Measurements from ENCODE around the gene ADGRL1.
"Not testable (repeated sequence)": the region's sequence is repeated elsewhere in the genome, so short reads cannot be mapped to it uniquely, and the experiment has no call there.

ADGRL1 gene

GRCh38 chr19:14205452-14206287, at the start of gene ADGRL1:
TSS of gene ADGRL1 (minus strand) at chr19:14206169. CDS start at chr19:14183602, 22,567 bp downstream.
- DNase-seq: peak in 1 of 2 experiments; percentile 38

GRCh38 chr19:14255316-14255715, 49.3 kb upstream of the ADGRL1 start:
- not testable (repeated sequence) for DNase-seq

DNA sequence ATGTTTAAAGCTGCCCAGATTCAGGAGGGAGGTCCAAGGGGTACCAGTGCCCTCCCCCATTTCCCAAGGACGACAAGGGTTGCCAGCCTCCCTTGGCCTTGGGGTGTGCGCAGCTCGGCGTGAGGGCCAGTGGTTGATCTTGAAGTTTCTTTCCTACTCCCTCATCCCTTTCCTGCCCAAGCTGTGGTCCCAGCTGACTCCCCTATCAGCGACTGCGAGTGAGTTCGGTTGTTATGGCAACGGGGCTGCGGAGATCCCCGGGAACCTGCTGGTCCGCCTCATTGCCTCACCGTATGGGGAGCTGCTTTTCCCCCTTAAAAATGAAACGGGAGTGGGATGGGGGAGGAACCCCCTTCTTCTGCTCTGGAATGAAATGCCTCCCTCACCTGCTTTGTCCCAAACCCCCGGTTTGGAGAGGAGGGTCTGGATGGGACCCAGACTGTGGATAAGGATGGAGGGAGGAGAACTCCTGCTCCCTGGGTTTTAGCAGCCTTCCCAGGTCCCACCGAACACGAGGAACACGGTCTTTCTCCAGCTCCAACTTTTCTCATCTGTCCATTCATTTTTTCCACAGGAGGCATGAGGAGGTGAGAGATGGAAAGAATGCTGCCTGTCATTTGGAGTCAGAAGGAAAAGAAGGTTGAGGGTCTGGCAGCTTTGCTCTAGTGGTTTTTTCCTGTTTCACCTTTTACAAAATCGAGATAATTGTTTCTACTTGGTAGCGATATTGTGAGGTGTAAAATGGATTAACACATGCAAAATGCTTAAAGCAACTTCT, 48.0 kb upstream of the ADGRL1 start:
- peak in 1 of 2 experiments; percentile 14 for DNase-seq

DNA sequence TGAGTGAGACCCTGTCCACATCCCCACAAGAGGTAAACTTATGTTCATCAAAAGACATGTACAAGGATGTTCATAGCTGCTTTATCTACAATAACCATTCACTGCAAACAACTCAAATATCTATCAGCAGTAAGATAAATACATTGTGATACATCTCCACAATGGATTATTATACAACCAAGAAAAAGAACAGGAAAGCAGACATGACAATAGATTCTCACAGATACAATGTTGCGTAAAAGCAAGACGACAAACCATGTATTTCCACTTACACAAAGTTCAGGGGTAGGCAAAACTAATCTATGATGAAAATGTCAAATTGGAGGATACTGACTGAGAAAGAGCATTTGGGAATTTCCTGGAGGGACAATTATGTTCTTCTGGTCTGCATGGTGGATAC, 46.2 kb upstream of the ADGRL1 start:
- DNase-seq: not testable (repeated sequence)

GRCh38 chr19:14250870-14251269, 44.9 kb upstream of the ADGRL1 start:
- no peak for DNase-seq

GRCh38 chr19:14250315-14250714, 44.3 kb upstream of the ADGRL1 start:
- DNase-seq: not testable (repeated sequence)

GRCh38 chr19:14249891-14250290, 43.9 kb upstream of the ADGRL1 start:
- not testable (repeated sequence) for DNase-seq

- peak; percentile 12 to 51 for DNase-seq
Observed at GRCh38 chr19:14249012-14249754, 43.2 kb upstream of the ADGRL1 start.

- peak; percentile 27 to 53 for DNase-seq
Observed at GRCh38 chr19:14248578-14249011, 42.6 kb upstream of the ADGRL1 start.

- not testable (repeated sequence) for DNase-seq
Observed at GRCh38 chr19:14247548-14248471, 41.8 kb upstream of the ADGRL1 start.

GRCh38 chr19:14247205-14247547, 41.2 kb upstream of the ADGRL1 start:
- DNase-seq: not testable (repeated sequence)

DNA sequence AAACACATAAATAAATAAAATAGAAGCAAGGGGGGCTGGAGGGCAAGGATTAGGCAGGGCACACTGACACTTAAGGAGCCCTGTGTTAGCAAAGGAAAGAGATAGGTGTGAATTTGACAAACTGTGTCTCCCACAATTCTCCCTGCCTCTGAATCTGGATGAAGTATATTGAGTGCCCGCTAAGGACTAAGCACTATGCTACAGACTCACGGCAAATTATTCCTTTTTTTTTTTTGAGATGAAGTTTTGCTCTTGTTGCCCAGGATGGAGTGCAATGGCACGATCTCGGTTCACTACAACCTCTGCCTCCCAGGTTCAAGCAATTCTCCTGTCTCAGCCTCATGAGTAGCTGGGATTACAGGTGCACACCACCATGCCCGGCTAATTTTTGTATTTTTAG, 38.4 kb upstream of the ADGRL1 start:
- DNase-seq: not testable (repeated sequence)

- DNase-seq: not testable (repeated sequence)
Observed at GRCh38 chr19:14243718-14244117, 37.7 kb upstream of the ADGRL1 start.

DNA sequence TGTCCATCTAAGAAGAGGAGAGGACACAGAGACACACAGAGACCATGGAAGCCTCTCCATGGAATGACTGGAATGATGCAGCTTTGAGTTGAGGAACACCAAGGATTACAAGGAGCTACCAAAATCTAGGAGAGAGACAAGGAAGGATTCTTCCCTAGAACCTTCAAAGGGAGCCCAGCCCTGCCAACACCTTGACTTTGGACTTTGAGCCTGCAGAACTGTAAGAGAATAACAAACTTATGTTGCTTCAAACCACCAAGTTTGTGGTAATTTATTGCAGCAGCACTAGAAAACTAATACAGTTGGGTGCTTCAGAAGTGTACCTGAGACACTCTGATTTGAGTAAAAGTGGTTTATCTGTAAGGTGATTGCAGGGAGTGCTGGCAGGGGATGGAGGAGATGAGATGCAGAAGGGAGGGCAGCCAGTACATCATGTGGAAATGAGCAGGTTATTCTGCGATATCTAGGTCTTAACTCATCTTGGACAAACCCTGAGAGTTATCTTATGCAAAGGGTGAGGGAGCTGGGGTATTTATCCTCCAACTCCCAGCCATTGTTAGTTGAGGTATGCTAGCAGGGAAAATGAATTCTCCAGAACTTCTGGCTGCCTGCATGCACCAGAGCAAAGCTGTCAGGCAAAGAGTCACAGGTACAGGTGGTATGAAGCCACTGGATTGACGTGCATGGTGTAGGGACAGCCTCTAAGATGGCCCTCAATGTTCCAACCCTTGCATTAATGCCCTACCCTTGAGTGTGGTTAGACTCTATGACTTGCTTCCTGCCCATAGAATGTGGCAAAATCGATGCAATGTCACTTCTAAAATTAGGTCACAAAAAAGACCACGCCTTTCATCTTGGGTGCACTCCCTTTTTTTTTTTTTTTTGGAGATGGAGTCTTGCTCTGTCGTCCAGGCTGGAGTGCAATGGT, 31.3 kb upstream of the ADGRL1 start:
- DNase-seq: no peak

DNA sequence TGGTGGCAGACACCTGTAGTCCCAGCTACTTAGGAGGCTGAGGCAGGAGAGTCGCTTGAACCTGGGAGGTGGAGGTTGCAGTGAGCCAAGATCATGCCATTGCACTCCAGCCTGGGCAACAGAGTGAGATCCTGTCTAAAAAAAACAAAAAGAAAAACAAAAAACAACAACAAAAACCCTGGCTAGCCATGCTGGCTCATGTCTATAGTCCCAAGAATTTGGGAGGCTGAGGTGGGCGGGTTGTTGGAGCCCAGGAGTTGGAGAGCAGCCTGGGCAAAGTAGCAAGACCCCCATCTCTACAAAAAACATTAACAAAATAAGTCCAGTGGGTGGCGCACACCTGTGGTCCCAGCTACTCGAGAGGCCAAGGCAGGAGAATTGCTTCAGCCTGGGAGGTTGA, 27.0 kb upstream of the ADGRL1 start:
- not testable (repeated sequence) for DNase-seq

DNA sequence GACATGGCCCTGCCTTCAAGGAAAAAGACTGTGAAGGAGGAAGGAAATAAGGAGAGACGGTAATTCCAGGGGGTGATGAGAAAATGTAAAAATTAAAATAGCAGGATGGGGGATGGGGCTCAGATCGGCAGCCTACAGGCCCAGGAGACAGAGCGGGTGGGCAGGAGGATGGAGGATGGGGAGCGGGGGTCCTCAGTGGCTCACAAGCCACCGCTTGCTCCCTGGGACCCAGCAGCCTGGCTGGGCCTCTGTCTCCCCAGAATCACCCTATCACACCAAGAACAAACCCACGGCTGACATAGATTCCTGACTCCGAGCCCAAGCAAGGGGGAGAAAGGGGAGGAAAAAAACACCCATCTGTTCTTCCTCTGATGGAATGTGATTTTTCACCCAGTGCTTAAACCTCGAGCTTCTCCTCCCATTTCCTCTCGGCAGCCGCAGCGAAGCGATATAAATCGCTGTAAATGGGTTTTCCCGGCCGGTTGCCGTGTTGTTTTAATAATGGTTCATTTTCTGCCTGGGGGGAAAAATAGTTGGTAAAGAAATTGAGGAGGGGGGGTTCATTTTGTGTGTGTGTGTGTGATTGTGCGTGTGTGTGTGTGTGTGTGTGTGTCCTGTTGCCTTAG, 22.6 kb upstream of the ADGRL1 start:
- not testable (repeated sequence) for DNase-seq

DNA sequence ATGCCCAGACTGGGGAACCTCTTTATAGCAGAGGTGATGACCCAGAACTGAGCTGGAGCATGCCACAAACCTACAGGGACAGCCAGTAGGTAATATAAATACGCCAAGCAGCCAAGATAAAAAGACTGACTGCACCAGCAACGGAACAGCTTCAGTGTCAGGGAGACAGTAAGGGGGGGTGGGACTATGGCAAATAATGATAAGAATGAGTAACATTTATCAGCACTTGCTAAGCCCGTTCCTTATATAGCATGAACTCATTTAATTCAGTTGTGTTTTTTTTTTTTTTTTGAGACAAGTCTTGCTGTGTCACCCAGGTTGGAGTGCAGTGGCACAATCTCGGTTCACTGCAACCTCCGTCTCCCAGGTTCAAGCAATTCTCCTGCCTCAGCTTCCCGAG, 20.5 kb upstream of the ADGRL1 start:
- DNase-seq: not testable (repeated sequence)

DNA sequence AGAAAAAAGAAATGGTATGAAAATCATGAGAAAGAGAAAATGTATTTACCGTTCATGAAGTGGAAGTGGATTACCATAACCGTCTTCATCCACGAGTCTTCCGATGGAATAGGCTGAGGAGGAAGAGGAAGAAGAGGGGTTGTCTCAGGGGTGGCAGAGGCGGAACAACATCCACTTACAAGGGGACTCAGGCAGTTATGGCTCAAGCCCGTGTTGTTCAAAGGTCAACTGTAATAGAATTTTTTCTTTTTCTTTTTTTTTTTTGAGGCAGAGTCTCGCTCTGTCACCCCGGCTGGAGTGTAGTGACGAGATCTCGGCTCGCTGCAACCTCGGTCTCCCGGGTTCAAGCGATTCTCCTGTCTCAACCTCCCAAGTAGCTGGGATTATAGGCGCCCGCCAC, 16.9 kb upstream of the ADGRL1 start:
- no peak for DNase-seq

- not testable (repeated sequence) for DNase-seq
Observed at GRCh38 chr19:14221345-14221744, 15.4 kb upstream of the ADGRL1 start.

DNA sequence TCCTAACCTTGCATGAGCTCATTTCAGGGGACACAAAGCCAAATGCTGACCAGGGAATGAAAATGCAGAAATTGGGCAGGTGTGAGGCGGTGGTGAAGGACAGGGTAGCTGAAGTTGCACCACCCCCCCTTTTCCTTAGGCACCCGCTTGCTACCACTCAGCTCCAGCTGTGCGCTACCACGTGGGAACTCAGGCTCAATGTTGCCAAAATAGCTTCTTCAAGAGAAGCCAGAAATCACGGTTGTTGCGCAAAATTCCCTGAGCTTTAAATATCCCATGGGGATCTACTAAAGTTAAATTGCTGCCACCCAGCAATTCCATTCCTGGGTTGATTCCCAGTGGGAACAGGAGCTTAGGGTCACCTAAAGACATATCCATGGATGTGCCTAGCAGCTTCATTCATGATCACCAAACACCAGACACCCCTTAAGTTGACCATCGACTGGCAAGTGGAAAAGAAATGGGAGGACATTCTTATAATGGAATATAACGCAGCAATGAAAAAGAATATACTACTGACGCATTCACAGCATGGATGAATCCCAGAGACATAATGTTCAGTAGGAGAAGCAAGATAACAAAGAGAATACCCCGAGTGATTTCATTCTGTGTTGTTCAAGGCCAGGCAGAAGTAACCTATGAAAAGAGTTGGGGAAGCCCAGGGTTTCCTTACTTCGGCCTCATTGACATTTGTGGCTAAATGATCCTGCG, 12.8 kb upstream of the ADGRL1 start:
- DNase-seq: no peak
